ENCODE measurements around the gene C12orf57. TPM values are rescaled to one million over a fixed set of nuclear protein-coding genes. Genes with fewer than 3 reads are reported as not detected.

C12orf57 gene
- total and polyA plus RNA-seq, 9 of the 15 experiments (the other 6 are each of a cell fraction or from before 2014, with no cell fraction given), result 26.7 to 191 (median 107) TPM

DNA sequence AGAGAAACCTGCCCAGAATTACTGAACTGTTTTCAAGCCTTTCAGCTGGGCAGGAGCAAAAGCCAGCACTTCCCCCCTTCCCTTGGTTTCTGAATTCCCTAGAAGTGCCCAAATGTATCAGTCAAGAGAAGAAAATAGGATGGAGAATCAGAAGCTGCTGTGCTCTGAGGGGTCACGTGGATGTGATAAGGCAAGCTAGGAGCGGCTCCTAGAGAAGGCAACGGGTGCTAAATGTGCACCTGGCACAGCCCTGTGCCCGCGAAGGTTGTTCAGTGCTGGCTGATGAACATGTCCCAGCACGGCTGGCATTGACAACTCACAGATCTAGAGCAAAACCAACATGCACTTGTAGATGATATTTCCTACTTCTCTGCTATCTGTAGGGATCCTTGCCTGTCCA, 35.2 kb downstream of the C12orf57 start:
- peaks cover 5% of the 10 kb centered on the region for H3K79me2 ChIP-seq (ENCODE audit: control insufficient read depth, insufficient read depth, low read length)
- FAIRE-seq (no peak), DNase-seq (ENCODE audit: extremely low read depth in 1 of 4, low spot score in 3 of 4) (no peak), ATAC-seq (no peak)
- ChIA-PET POLR2A (interaction anchor here (1.4 kb wide), 1 partner anchor 19 kb away, joined by 4 read pairs; no protein-coding TSS in a partner anchor), CTCF (ENCODE audit: low intra/inter-chr PET ratio) (no interaction called here)
- no peak overlapping the region for H3K4me2 ChIP-seq (ENCODE audit: insufficient read depth, low read length)
- BruUV-seq (replicated peaks), result no TSS peak
- no peak overlapping the region for H3K4me3 ChIP-seq
- H2AFZ ChIP-seq (ENCODE audit: low read depth, low read length), result no peak overlapping the region
- peaks cover 0 to 4% of the 10 kb centered on the region in 2 experiments; a peak in 1 of 5 replicates for H3K4me1 ChIP-seq (replicated peaks in 1 of 2; ENCODE audit: control insufficient read depth in 2 of 2, insufficient read depth in 2 of 2, low read length in 2 of 2)
- in situ Hi-C loops (cut with MboI) (no loop called here), intact Hi-C loops (cut with micrococcal nuclease) (no loop called here)
- 85% methylated on average over 6 of the region's 6 CpGs for whole genome bisulfite sequencing (ENCODE audit: insufficient coverage, low coverage, missing lambda C conversion rate)
- no peak overlapping the region; the same call in 2 of the 3 replicates for H3K27ac ChIP-seq (ENCODE audit: extremely low read depth, low read depth, low read length)
- no peaks in the 10 kb centered on the region for H4K20me1 ChIP-seq (replicated peaks; ENCODE audit: control insufficient read depth, insufficient read depth, low read length)
- H3K36me3 ChIP-seq (ENCODE audit: control insufficient read depth, insufficient read depth, low read length), result peaks cover 91% of the 10 kb centered on the region
- H3K27me3 ChIP-seq (ENCODE audit: control insufficient read depth in 2 of 2, insufficient read depth in 2 of 2, low read length in 2 of 2), result no peaks in the 10 kb centered on the region
- no peaks in the 10 kb centered on the region for H3K9me3 ChIP-seq (replicated peaks; ENCODE audit: control insufficient read depth, insufficient read depth, low read depth, low read length)
- no peak overlapping the region for H3K9ac ChIP-seq (ENCODE audit: insufficient read depth in 1 of 2, low read depth in 2 of 2, low read length in 2 of 2)
- no peak for TF ChIP-seq ZNF239 (CRISPR knock-in tag; IDR thresholded peaks at IDR 0.05)
- TF ChIP-seq ZFX (CRISPR knock-in tag; IDR thresholded peaks at IDR 0.05), result no peak
- TF ChIP-seq, protein P1, sequence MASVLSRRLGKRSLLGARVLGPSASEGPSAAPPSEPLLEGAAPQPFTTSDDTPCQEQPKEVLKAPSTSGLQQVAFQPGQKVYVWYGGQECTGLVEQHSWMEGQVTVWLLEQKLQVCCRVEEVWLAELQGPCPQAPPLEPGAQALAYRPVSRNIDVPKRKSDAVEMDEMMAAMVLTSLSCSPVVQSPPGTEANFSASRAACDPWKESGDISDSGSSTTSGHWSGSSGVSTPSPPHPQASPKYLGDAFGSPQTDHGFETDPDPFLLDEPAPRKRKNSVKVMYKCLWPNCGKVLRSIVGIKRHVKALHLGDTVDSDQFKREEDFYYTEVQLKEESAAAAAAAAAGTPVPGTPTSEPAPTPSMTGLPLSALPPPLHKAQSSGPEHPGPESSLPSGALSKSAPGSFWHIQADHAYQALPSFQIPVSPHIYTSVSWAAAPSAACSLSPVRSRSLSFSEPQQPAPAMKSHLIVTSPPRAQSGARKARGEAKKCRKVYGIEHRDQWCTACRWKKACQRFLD (CRISPR knock-in tag; IDR thresholded peaks at IDR 0.05), result no peak
- no peak for TF ChIP-seq CREM (IDR thresholded peaks at IDR 0.05; ENCODE audit: low read depth)
- H3K9me1 ChIP-seq (ENCODE audit: control insufficient read depth, insufficient read depth, low read length), result no peaks in the 10 kb centered on the region

DNA sequence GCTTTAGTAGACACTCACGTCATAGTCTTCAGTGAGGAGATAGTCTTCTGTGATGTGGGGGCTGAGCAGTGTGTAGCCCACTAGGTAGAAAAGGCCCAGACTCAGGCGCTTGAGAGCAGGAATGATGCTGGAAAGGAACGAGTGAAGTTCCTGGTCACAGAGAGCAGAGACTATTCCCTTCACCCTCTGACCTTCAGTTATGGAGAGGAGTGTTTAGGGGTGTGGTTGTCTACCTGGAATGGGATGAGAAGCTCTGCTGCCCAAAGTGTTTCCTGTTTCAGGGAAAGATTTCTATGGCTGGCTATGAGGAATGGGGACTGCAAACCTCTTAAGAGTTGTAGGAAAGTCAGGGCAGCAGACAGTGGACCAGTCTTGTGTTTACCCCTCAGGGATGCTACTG, 35.6 kb downstream of the C12orf57 start:
- Histone ChIP-seq H3K79me2 (ENCODE audit: control insufficient read depth, insufficient read depth, low read length) (peaks cover 1% of the 10 kb centered on the region; the same call in 1 of the 3 replicates), H3K4me3 (no peak overlapping the region), H3K9ac (ENCODE audit: insufficient read depth in 1 of 2, low read depth in 2 of 2, low read length in 2 of 2) (no peak overlapping the region), H3K9me3 (replicated peaks; ENCODE audit: control insufficient read depth, insufficient read depth, low read depth, low read length) (no peaks in the 10 kb centered on the region), H2AFZ (ENCODE audit: low read depth, low read length) (no peak overlapping the region), H3K27ac (ENCODE audit: extremely low read depth, low read depth, low read length) (no peak overlapping the region; the same call in 2 of the 3 replicates), H3K36me3 (ENCODE audit: control insufficient read depth, insufficient read depth, low read length) (peaks cover 87% of the 10 kb centered on the region), H3K9me1 (ENCODE audit: control insufficient read depth, insufficient read depth, low read length) (no peaks in the 10 kb centered on the region), H3K4me2 (ENCODE audit: insufficient read depth, low read length) (no peak overlapping the region), H4K20me1 (replicated peaks; ENCODE audit: control insufficient read depth, insufficient read depth, low read length) (no peaks in the 10 kb centered on the region), H3K4me1 (replicated peaks in 1 of 2; ENCODE audit: control insufficient read depth in 2 of 2, insufficient read depth in 2 of 2, low read length in 2 of 2) (peaks cover 0 to 4% of the 10 kb centered on the region in 2 experiments; a peak in 1 of 5 replicates), H3K27me3 (ENCODE audit: control insufficient read depth in 2 of 2, insufficient read depth in 2 of 2, low read length in 2 of 2) (no peaks in the 10 kb centered on the region)
- TF ChIP-seq POLR2G (IDR thresholded peaks at IDR 0.05; ENCODE audit: low read depth, low read length), result 0 out of 2 replicates have a peak, but pooled peaks have one; percentile 5
- TF ChIP-seq, protein P2, sequence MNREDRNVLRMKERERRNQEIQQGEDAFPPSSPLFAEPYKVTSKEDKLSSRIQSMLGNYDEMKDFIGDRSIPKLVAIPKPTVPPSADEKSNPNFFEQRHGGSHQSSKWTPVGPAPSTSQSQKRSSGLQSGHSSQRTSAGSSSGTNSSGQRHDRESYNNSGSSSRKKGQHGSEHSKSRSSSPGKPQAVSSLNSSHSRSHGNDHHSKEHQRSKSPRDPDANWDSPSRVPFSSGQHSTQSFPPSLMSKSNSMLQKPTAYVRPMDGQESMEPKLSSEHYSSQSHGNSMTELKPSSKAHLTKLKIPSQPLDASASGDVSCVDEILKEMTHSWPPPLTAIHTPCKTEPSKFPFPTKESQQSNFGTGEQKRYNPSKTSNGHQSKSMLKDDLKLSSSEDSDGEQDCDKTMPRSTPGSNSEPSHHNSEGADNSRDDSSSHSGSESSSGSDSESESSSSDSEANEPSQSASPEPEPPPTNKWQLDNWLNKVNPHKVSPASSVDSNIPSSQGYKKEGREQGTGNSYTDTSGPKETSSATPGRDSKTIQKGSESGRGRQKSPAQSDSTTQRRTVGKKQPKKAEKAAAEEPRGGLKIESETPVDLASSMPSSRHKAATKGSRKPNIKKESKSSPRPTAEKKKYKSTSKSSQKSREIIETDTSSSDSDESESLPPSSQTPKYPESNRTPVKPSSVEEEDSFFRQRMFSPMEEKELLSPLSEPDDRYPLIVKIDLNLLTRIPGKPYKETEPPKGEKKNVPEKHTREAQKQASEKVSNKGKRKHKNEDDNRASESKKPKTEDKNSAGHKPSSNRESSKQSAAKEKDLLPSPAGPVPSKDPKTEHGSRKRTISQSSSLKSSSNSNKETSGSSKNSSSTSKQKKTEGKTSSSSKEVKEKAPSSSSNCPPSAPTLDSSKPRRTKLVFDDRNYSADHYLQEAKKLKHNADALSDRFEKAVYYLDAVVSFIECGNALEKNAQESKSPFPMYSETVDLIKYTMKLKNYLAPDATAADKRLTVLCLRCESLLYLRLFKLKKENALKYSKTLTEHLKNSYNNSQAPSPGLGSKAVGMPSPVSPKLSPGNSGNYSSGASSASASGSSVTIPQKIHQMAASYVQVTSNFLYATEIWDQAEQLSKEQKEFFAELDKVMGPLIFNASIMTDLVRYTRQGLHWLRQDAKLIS (CRISPR knock-in tag; IDR thresholded peaks at IDR 0.05), result no peak
- 79% methylated on average over 3 of the region's 3 CpGs for WGBS (ENCODE audit: insufficient coverage, low coverage, missing lambda C conversion rate)
- BruUV-seq (replicated peaks), result no TSS peak
- in situ Hi-C loops (cut with MboI), result no loop called here
- no peak for DNase-seq (ENCODE audit: extremely low read depth in 1 of 4, low spot score in 3 of 4)
- POLR2A ChIA-PET, result interaction anchor here (1.4 kb wide), 1 partner anchor 19 kb away, joined by 4 read pairs; no protein-coding TSS in a partner anchor
- CTCF ChIA-PET (ENCODE audit: low intra/inter-chr PET ratio), result no interaction called here
- intact Hi-C loops (cut with micrococcal nuclease), result no loop called here
- FAIRE-seq, result no peak
- no peak for ATAC-seq
